ENCODE results near the gene VPS4B.

Gene VPS4B

GRCh38 chr18:63342206-63342605 is 80.1 kb downstream of the VPS4B start:
- no peak overlapping the region for H3K4me3 ChIP-seq (replicated peaks in 1 of 2; ENCODE audit: low read depth in 2 of 2, low read length in 2 of 2)
- TF ChIP-seq CTCF (IDR thresholded peaks at IDR 0.05; ENCODE audit: low read depth, low read length): peak; percentile 50
- peak; percentile 50 to 57 for DNase-seq (ENCODE audit: low read depth in 2 of 2)

- peak; percentile 51 for TF ChIP-seq CTCF (IDR thresholded peaks at IDR 0.05; ENCODE audit: low read depth, low read length)
- DNase-seq (ENCODE audit: low read depth in 2 of 2): peak; percentile 56 to 58
- no peak overlapping the region for H3K4me3 ChIP-seq (replicated peaks in 1 of 2; ENCODE audit: low read depth in 2 of 2, low read length in 2 of 2)
Measured at GRCh38 chr18:63339920-63340484, 82.3 kb downstream of the VPS4B start.
